Uterus (tissue), 2 donors: ENCODE measurements around the gene HAUS8.

ENCODE experiments used
- CTCF ChIP-seq, 4 experiments: fragments of 200-600 bp in 2 of 4; fragments of 450-650 bp in 2 of 4; sonication (generic) in 2 of 4; IDR thresholded peaks; one replicate each; pipeline ENCODE4 v1.5.1; 2016 to 2019; ENCODE audit warnings: antibody characterized with exemption in 4 of 4, mild to moderate bottlenecking in 2 of 4, moderate library complexity in 1 of 4
- POLR2A ChIP-seq, 2 donors: fragments of 450-650 bp; IDR thresholded peaks; one replicate each; pipeline ENCODE4 v1.6.1; 2016; ENCODE audit warnings: antibody characterized with exemption in 2 of 2, mild to moderate bottlenecking in 1 of 2, moderate library complexity in 1 of 2

GRCh38 chr19:17031741-17032140 lies 43.5 kb downstream of the HAUS8 start:
- no peak for TF ChIP-seq CTCF (IDR thresholded peaks at IDR 0.05)
- TF ChIP-seq POLR2A (IDR thresholded peaks at IDR 0.05), result no peak
